T-helper 17 cell (primary cell): Measurements from ENCODE around the gene CROCC. TPM values are rescaled to one million over a fixed set of nuclear protein-coding genes. Genes with fewer than 3 reads are reported as not detected.

ENCODE experiments used
- ATAC-seq: fragments of 150-1000 bp; cut with Tn5 transposase; 2 replicates; pipeline ENCODE4 v1.10.0; 2021; ENCODE audit warnings: mild to moderate bottlenecking, moderate library complexity
- DNase-seq, 3 donors: peaks; one replicate each; pipeline versions ENCODE4 v3.0.0 to v3.0.0-alpha.2; 2020 to 2021
- H3K9me3 ChIP-seq: one replicate; pipeline ENCODE4 v1.7.0; 2013; ENCODE audit warnings: low read length, mild to moderate bottlenecking; ENCODE audit not compliant: control insufficient read depth, poor library complexity, severe bottlenecking
- H3K27ac Mint-ChIP-seq: one replicate; pipeline ENCODE4 v1.8.0; 2022; ENCODE audit warnings: mild to moderate bottlenecking, moderate library complexity, mixed read lengths
- H3K27me3 Mint-ChIP-seq: one replicate; pipeline ENCODE4 v1.8.0; 2022; ENCODE audit warnings: mixed read lengths
- H3K36me3 Mint-ChIP-seq: one replicate; pipeline ENCODE4 v1.8.0; 2022; ENCODE audit warnings: low read depth, mixed read lengths
- H3K4me1 Mint-ChIP-seq: one replicate; pipeline ENCODE4 v1.8.0; 2022; ENCODE audit warnings: mild to moderate bottlenecking, mixed read lengths
- H3K4me3 Mint-ChIP-seq: one replicate; pipeline ENCODE4 v1.8.0; 2022; ENCODE audit warnings: mild to moderate bottlenecking, moderate library complexity, mixed read lengths
- total RNA-seq, 4 donors: library from RNA in 2 of 4; stranded (reverse) in 2 of 4; gene quantifications; one replicate each; pipeline ENCODE4 v1.2.3 and lab custom pipeline; 2022 to 2026

The CROCC gene
- total RNA-seq, 2 donors from 2014 or later: 52.4 to 55.9 TPM

GRCh38 chr1:16976966-16977365 is 55.2 kb downstream of the CROCC start:
- Mint-ChIP-seq H3K27ac (no peak overlapping the region), H3K27me3 (peaks cover 10% of the 10 kb centered on the region), H3K4me3 (no peak overlapping the region), H3K4me1 (peaks cover 13% of the 10 kb centered on the region), H3K36me3 (peaks cover 2% of the 10 kb centered on the region)
- DNase-seq (no peak), ATAC-seq (no peak)
- no peaks in the 10 kb centered on the region for H3K9me3 ChIP-seq

- peaks cover 13% of the 10 kb centered on the region for H3K4me1 Mint-ChIP-seq
- DNase-seq: no peak
- peaks cover 10% of the 10 kb centered on the region for H3K27me3 Mint-ChIP-seq
- no peaks in the 10 kb centered on the region for H3K9me3 ChIP-seq
- no peak overlapping the region for H3K4me3 Mint-ChIP-seq
- no peak overlapping the region for H3K27ac Mint-ChIP-seq
- no peak for ATAC-seq
- H3K36me3 Mint-ChIP-seq: peaks cover 2% of the 10 kb centered on the region
Observed at GRCh38 chr1:16977377-16977776, 55.6 kb downstream of the CROCC start.

DNA sequence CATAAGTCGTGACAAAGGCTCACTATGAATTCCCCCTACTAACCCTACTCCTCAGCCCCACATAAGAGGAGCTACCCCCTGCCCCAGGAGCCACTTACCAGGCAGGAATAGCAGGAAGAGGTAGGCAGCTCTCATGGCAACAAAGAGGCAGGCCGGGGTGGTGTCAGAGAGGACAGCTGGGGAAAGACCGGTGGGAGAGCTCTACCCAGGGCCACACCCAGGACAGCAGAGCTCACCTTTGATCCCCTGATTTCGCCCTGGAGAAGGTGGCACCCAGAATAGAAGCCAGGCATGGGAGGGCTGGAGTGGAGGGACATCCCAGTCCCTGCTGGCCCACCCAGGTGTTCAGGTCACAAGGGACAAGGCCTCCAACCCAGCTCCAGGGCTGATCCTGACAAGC is 56.4 kb downstream of the CROCC start:
- Mint-ChIP-seq H3K27me3 (peaks cover 14% of the 10 kb centered on the region), H3K36me3 (peaks cover 2% of the 10 kb centered on the region), H3K27ac (no peak overlapping the region), H3K4me3 (no peak overlapping the region), H3K4me1 (peaks cover 13% of the 10 kb centered on the region)
- no peak for DNase-seq
- no peaks in the 10 kb centered on the region for H3K9me3 ChIP-seq
- ATAC-seq: no peak

DNA sequence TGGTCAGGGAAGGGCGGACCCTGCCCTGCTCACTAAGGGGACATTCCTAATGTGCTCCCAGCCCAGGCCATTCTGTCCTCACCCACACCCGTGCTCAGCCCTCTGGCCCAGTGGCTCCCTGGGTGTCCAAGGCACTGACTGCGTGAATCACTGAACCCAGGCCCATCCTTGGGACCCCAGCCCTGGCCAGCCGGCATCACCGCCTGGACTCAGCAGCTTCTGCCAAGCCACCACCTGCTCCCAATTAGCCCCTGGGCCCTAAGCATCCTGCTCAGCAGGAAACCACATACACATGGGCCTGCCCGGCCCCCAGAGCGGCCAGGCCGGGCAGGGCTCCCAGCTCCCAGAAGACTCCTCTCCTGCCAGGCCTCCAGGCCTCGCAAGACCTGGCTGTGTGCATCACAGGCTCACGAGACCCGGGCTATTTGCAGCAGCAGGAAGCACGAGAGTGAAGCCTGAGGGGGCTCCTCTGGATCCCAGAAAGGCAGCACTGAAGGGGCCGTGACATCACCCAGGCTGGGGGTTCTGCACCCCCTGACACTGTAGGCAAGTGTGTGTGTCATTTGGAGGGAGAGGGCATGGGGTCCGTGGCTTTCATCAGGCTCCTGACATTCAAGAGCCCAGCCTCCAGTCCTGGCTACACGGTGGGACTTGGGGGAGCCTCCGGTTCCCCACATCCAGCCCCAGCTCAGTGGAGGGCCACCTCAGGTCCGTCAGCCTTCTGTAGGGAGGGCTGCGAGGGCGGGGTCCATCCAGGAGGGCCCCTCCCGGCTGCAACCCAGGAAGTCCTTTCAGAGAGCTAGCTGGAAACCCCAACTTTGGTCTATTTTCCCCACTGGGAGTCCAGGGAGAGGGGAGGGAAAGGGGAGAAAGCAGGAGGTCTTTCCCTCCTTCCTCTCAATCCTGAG is 57.1 kb downstream of the CROCC start:
- H3K36me3 Mint-ChIP-seq: peaks cover 5% of the 10 kb centered on the region
- peak overlapping the region; percentile 78 for H3K4me3 Mint-ChIP-seq
- H3K4me1 Mint-ChIP-seq: peaks cover 14% of the 10 kb centered on the region

GRCh38 chr1:16979475-16980327 is 58.0 kb downstream of the CROCC start:
- Mint-ChIP-seq H3K27me3 (peaks cover 19% of the 10 kb centered on the region), H3K4me3 (peak overlapping the region; percentile 78), H3K27ac (no peak overlapping the region), H3K36me3 (peaks cover 5% of the 10 kb centered on the region), H3K4me1 (peaks cover 14% of the 10 kb centered on the region)
- no peaks in the 10 kb centered on the region for H3K9me3 ChIP-seq
- no peak for ATAC-seq
- no peak for DNase-seq

More for the DNA sequence above, 57.1 kb downstream of the CROCC start:
- H3K27ac Mint-ChIP-seq: no peak overlapping the region
- no peaks in the 10 kb centered on the region for H3K9me3 ChIP-seq
- ATAC-seq: no peak
- no peak for DNase-seq
- peaks cover 19% of the 10 kb centered on the region for H3K27me3 Mint-ChIP-seq

- H3K9me3 ChIP-seq: no peaks in the 10 kb centered on the region
- Mint-ChIP-seq H3K36me3 (peaks cover 5% of the 10 kb centered on the region), H3K27ac (peak within 1 kb of the TSS; percentile 75), H3K4me1 (peaks cover 14% of the 10 kb centered on the region), H3K4me3 (peak within 1 kb of the TSS; percentile 93), H3K27me3 (peaks cover 19% of the 10 kb centered on the region)
- DNase-seq: no peak
- peak; percentile 57 for ATAC-seq
Observed at GRCh38 chr1:16980473-16981268, 58.9 kb downstream of the CROCC start, which contains the start of gene MFAP2. MFAP2 (minus strand) TSS chr1:16980620; CDS start chr1:16978273, 2,347 bp downstream.

DNA sequence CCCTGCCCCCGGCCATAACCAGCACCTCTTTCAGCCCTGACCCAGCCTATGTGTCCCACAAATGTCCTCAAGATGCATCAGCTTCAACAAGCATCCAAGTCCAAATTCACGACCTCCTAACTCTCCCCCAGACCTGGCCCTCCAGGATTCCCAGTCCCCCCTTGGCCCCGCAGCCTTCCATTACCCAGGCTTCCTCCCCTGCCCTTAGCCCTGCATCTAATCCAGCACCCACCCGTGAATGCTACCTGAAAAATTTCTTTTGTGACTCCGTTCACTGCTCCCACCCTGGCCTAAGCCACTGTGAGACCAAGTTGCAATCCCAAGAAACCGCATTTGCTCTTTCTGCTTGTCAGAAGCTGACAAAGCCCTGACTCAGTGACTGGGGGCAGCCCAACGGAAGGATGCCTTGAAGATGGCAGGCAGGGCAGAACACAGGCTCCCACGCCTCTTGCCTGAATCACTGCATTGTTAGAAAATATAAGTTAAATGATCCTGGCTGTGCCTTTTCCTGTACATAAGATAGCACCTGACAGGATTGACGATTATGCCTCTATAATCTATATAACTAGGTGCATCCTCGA is 59.6 kb downstream of the CROCC start:
- H3K27ac Mint-ChIP-seq: peak overlapping the region; percentile 75
- H3K4me1 Mint-ChIP-seq: peaks cover 13% of the 10 kb centered on the region
- H3K36me3 Mint-ChIP-seq: peaks cover 5% of the 10 kb centered on the region
- H3K27me3 Mint-ChIP-seq: peaks cover 19% of the 10 kb centered on the region
- ATAC-seq (no peak), DNase-seq (no peak)
- H3K9me3 ChIP-seq: no peaks in the 10 kb centered on the region
- peak overlapping the region; percentile 93 for H3K4me3 Mint-ChIP-seq

GRCh38 chr1:16982902-16983301 is 61.2 kb downstream of the CROCC start:
- H3K4me3 Mint-ChIP-seq: no peak overlapping the region
- peaks cover 13% of the 10 kb centered on the region for H3K4me1 Mint-ChIP-seq
- H3K36me3 Mint-ChIP-seq: peaks cover 5% of the 10 kb centered on the region
- ATAC-seq (no peak), DNase-seq (no peak)
- no peak overlapping the region for H3K27ac Mint-ChIP-seq
- peaks cover 19% of the 10 kb centered on the region for H3K27me3 Mint-ChIP-seq
- no peaks in the 10 kb centered on the region for H3K9me3 ChIP-seq

DNA sequence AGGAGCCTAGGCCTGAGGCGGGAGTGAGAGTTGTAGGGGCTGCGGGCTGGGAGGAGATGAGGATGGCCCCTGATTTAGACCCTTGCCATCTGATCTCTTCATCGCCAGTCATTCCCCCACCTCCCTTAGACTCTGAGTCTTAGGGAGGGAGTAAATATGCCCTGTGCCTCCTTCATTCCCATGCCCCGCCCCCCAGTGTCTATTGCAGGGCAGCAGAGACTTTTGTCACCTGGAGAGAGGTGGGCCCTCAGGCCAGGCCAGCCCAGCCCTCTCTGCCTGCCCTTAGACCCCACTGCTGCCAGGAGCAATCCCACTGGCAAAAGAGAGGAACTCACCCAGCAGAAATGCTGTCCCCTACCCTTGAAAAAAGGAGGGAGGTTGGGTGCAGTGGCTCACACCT is 61.9 kb downstream of the CROCC start:
- Mint-ChIP-seq H3K4me3 (no peak overlapping the region), H3K36me3 (peaks cover 5% of the 10 kb centered on the region), H3K27me3 (peaks cover 19% of the 10 kb centered on the region), H3K4me1 (peaks cover 13% of the 10 kb centered on the region), H3K27ac (no peak overlapping the region)
- H3K9me3 ChIP-seq: no peaks in the 10 kb centered on the region
- no peak for ATAC-seq
- DNase-seq: no peak

- no peak overlapping the region for H3K27ac Mint-ChIP-seq
- ATAC-seq (no peak), DNase-seq (no peak)
- no peaks in the 10 kb centered on the region for H3K9me3 ChIP-seq
- peaks cover 19% of the 10 kb centered on the region for H3K27me3 Mint-ChIP-seq
- peaks cover 5% of the 10 kb centered on the region for H3K36me3 Mint-ChIP-seq
- peaks cover 13% of the 10 kb centered on the region for H3K4me1 Mint-ChIP-seq
- H3K4me3 Mint-ChIP-seq: no peak overlapping the region
Observed at GRCh38 chr1:16984717-16985116, 63.0 kb downstream of the CROCC start.

GRCh38 chr1:16986113-16986512 is 64.4 kb downstream of the CROCC start:
- ATAC-seq (no peak), DNase-seq (no peak)
- H3K27me3 Mint-ChIP-seq: peaks cover 14% of the 10 kb centered on the region
- H3K4me3 Mint-ChIP-seq: no peak overlapping the region
- H3K27ac Mint-ChIP-seq: peak overlapping the region; percentile 37
- peaks cover 8% of the 10 kb centered on the region for H3K4me1 Mint-ChIP-seq
- peaks cover 2% of the 10 kb centered on the region for H3K36me3 Mint-ChIP-seq
- H3K9me3 ChIP-seq: no peaks in the 10 kb centered on the region

GRCh38 chr1:16986560-16986959 is 64.8 kb downstream of the CROCC start:
- Mint-ChIP-seq H3K27ac (no peak overlapping the region), H3K27me3 (peaks cover 10% of the 10 kb centered on the region), H3K36me3 (peaks cover 2% of the 10 kb centered on the region), H3K4me1 (peaks cover 4% of the 10 kb centered on the region), H3K4me3 (no peak overlapping the region)
- no peak for DNase-seq
- no peak for ATAC-seq
- no peaks in the 10 kb centered on the region for H3K9me3 ChIP-seq
